Measurements from ENCODE around the gene ZSCAN25.

Gene ZSCAN25

GRCh38 chr7:99619571-99620130 is 2.9 kb downstream of the ZSCAN25 start:
- DNase-seq (ENCODE audit: low spot score): no peak
- TF ChIP-seq CTCF (IDR thresholded peaks at IDR 0.05; ENCODE audit: extremely low read depth, missing control alignments): no peak

GRCh38 chr7:99621271-99621670 is 4.5 kb downstream of the ZSCAN25 start:
- DNase-seq (ENCODE audit: low spot score): no peak
- no peak for TF ChIP-seq CTCF (IDR thresholded peaks at IDR 0.05; ENCODE audit: extremely low read depth, missing control alignments)

GRCh38 chr7:99622596-99622995 is 5.8 kb downstream of the ZSCAN25 start:
- TF ChIP-seq CTCF (IDR thresholded peaks at IDR 0.05; ENCODE audit: extremely low read depth, missing control alignments): no peak
- no peak for DNase-seq (ENCODE audit: low spot score)

- no peak for TF ChIP-seq CTCF (IDR thresholded peaks at IDR 0.05; ENCODE audit: extremely low read depth, missing control alignments)
- DNase-seq (ENCODE audit: low spot score): no peak
These were observed 6.4 kb downstream of the ZSCAN25 start for GRCh38 chr7:99623091-99623693.

- no peak for TF ChIP-seq CTCF (IDR thresholded peaks at IDR 0.05; ENCODE audit: extremely low read depth, missing control alignments)
- no peak for DNase-seq (ENCODE audit: low spot score)
These were observed 7.1 kb downstream of the ZSCAN25 start for GRCh38 chr7:99623702-99624447.

- DNase-seq (ENCODE audit: low spot score): no peak
- TF ChIP-seq CTCF (IDR thresholded peaks at IDR 0.05; ENCODE audit: extremely low read depth, missing control alignments): no peak
These were observed 7.7 kb downstream of the ZSCAN25 start for GRCh38 chr7:99624484-99624883.

GRCh38 chr7:99625321-99625720 is 8.6 kb downstream of the ZSCAN25 start:
- DNase-seq (ENCODE audit: low spot score): no peak
- TF ChIP-seq CTCF (IDR thresholded peaks at IDR 0.05; ENCODE audit: extremely low read depth, missing control alignments): no peak
